ENCODE measurements around the gene PSMD8.

- no peak for TF ChIP-seq CTCF (IDR thresholded peaks at IDR 0.05)
- no peak for TF ChIP-seq POLR2A (IDR thresholded peaks at IDR 0.05)
- TF ChIP-seq EP300 (IDR thresholded peaks at IDR 0.05; ENCODE audit: low read depth) = no peak
Measured at GRCh38 chr19:38373907-38374331, 452 bp upstream of the PSMD8 start.

All from transverse colon (tissue), 3 donors.